Measurements from ENCODE around the gene TTLL8. TPM values are rescaled to one million over a fixed set of nuclear protein-coding genes. Genes with fewer than 3 reads are reported as not detected.

TTLL8 gene
- total RNA-seq, 1 experiment from 2014 or later, result not detected

DNA sequence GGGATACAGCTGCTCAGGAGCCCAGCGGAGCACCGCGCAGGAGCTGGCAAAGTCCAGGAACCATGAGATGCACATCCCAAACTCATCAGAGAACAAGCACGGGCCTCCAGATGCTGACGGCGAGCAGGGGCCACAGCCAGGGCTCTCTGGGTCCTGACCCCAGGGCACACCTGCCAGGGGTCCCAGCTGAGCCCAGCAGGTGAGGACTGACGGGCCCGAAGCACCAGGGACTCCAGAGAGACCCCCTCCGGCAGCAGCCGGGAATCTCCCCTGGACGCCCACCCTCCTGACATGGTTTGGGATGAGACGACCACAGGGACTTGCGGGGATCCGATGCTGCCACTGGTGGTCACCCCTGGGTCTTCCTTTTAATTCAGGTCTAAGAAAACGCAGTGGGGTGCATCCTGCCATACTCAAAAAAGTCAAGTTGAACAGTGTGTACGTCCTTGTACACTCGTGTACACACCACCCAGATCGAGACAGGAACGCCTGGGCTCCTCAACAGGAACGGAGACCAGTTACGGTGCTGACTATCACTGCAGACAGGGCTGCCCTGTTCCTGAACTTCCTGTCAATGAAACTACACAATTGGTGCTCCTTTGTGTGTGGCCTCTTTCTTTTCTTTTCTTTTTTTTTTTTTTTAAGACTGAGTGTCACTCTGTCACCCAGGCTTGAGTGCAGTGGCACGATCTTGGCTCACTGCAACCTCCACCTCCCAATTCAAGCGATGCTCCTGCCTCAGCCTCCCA lies 21.9 kb downstream of the TTLL8 start:
- Histone ChIP-seq H3K27me3 (ENCODE audit: low read length) (peaks cover 4% of the 10 kb centered on the region; the same call in 1 of the 2 replicates), H4K20me1 (ENCODE audit: insufficient read depth, low read depth, low read length) (no peaks in the 10 kb centered on the region), H3K9ac (ENCODE audit: low read length) (no peak overlapping the region), H3K9me3 (ENCODE audit: low read length) (peaks cover 2% of the 10 kb centered on the region), H3K27ac (ENCODE audit: low read length) (no peak overlapping the region), H3K4me1 (ENCODE audit: low read length) (no peaks in the 10 kb centered on the region), H3K4me3 (ENCODE audit: low read length) (no peak overlapping the region), H2AFZ (ENCODE audit: low read length) (no peak overlapping the region), H3K36me3 (ENCODE audit: insufficient read depth, low read length) (no peaks in the 10 kb centered on the region), H3K4me2 (ENCODE audit: low read depth, low read length, poor library complexity, severe bottlenecking) (no peak overlapping the region), H3K9me2 (replicated peaks; ENCODE audit: insufficient read depth, low read length) (no peaks in the 10 kb centered on the region), H3K79me2 (ENCODE audit: low read length) (no peaks in the 10 kb centered on the region)
- DNase-seq, result no peak

DNA sequence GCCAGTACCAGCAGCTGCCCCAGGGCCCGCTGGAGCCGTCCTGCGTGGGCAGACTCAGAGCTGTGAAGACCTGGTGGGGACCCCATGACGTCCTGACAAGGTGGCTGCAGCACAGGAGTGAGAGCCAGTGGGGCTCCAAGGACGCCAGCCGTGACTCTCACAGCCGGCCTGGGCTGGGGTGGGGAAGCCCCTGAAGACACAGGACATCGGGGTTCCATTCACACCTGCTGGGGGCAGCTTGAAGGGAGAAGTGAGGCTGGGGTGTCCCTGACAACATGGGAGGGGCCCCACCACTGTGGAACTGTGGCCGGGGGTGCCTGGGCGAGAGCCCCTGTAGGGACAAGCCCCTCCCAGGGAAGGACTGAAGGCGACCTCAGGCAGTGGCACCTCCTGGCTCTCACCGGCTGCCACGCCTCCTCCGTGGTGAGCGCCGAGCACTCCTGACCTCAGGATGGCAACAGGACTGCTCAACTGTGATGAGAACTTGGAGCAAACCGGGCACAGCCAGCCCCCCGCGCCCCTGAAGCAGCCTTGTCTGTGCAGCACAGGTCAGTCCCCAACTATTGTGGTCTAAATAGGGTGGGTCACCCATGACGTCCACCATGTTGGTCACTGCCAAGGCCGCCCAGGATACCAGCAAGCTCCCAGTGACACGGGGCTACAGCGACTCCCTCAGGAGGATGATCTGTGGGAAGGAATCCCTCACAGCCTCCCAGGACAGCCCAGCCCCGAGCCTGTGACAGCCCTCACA lies 22.8 kb downstream of the TTLL8 start:
- Histone ChIP-seq H3K4me1 (ENCODE audit: low read length) (no peaks in the 10 kb centered on the region), H3K4me3 (ENCODE audit: low read length) (no peak overlapping the region), H3K79me2 (ENCODE audit: low read length) (no peaks in the 10 kb centered on the region), H3K9ac (ENCODE audit: low read length) (no peak overlapping the region), H3K27me3 (ENCODE audit: low read length) (peaks cover 4% of the 10 kb centered on the region; the same call in 1 of the 2 replicates), H2AFZ (ENCODE audit: low read length) (no peak overlapping the region), H3K4me2 (ENCODE audit: low read depth, low read length, poor library complexity, severe bottlenecking) (no peak overlapping the region), H3K9me3 (ENCODE audit: low read length) (peaks cover 2% of the 10 kb centered on the region), H3K36me3 (ENCODE audit: insufficient read depth, low read length) (no peaks in the 10 kb centered on the region), H3K9me2 (replicated peaks; ENCODE audit: insufficient read depth, low read length) (no peaks in the 10 kb centered on the region), H4K20me1 (ENCODE audit: insufficient read depth, low read depth, low read length) (no peaks in the 10 kb centered on the region), H3K27ac (ENCODE audit: low read length) (no peak overlapping the region)
- DNase-seq, result no peak

DNA sequence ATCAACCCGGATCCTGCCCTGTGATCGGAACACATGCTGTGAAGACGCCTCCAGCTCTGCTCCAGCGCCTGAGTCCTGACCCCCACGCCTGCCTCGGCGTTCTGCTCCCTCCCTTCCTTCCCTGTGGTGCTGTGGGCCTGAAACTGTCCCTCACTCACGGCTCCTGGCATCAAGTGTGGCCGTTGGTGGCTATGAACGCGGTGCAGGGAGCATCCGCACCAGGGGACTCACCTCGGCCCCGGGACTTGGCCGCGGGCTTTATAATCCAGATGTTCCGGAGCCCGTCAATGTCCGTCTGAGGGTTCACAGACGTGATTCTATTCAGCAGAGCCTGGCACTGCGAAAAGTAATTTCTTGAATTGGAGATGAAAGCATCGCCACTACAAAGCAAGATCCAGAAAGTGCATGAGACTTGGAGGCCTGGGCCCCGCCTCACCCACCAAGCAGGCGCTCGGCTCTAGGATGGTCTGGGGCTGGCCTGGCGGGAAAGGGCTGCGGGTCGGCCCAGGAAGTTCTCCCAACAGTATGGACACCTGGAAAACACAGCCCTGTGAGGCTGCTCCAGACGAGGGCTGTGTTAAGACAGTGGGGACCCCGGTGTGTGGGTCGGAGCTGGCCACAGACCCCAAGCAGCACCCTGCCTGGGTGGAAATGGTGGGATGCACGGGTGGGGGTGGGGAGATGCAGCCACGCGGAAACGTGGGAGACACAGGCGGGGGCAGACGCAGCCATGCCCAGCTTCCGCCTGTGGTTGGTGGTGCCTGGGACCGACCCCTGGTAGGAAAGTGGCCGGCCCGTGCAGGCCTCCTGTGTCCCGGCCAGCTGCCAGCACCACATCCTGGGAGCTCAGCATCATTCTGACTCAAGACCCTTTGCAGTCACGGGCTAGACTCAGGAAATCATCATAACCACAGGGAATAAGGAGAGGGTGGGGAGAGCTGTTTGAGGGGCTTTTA lies 23.7 kb downstream of the TTLL8 start:
- H4K20me1 ChIP-seq (ENCODE audit: insufficient read depth, low read depth, low read length), result no peaks in the 10 kb centered on the region
- H3K4me2 ChIP-seq (ENCODE audit: low read depth, low read length, poor library complexity, severe bottlenecking), result no peak overlapping the region
- H2AFZ ChIP-seq (ENCODE audit: low read length), result no peak overlapping the region
- H3K9me2 ChIP-seq (replicated peaks; ENCODE audit: insufficient read depth, low read length), result no peaks in the 10 kb centered on the region
- H3K27ac ChIP-seq (ENCODE audit: low read length), result no peak overlapping the region
- H3K36me3 ChIP-seq (ENCODE audit: insufficient read depth, low read length), result no peaks in the 10 kb centered on the region
- no peak overlapping the region for H3K9ac ChIP-seq (ENCODE audit: low read length)
- H3K79me2 ChIP-seq (ENCODE audit: low read length), result no peaks in the 10 kb centered on the region
- H3K4me1 ChIP-seq (ENCODE audit: low read length), result no peaks in the 10 kb centered on the region
- H3K4me3 ChIP-seq (ENCODE audit: low read length), result no peak overlapping the region
- H3K27me3 ChIP-seq (ENCODE audit: low read length), result peaks cover 4% of the 10 kb centered on the region; the same call in 1 of the 2 replicates
- no peak for DNase-seq
- peaks cover 2% of the 10 kb centered on the region for H3K9me3 ChIP-seq (ENCODE audit: low read length)

DNA sequence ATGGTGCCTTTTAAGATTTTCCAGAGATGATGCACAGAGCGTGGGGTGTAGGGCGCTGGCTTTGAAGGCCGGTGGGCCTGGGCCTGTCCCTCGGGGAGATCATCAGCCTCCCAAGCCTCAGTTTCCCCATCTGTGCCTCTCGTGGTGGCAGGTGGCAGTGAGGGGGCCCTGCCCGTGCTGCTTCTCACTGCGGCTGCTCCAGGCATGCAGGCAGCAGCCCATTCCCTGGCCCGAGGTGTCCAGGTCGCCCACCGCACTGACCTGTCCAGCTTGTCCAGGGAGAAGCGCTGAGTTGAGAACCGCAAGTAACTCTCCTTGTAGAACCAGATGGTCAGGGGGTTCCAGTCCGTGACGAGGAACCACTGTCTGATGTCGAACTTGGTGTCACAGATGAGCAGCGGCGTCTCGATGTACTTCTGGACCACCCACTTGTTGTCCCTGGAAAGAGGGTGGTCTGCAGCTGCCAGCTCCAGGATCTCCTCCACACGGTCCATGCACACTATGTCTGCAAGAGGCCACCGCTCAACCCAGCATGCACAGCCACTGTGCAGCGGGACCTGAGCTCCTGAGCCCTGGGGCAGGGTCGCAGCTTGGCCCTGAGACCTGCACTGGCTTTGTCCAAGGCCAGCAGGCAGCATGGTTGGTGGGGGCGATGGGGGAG lies 25.0 kb downstream of the TTLL8 start:
- Histone ChIP-seq H3K36me3 (ENCODE audit: insufficient read depth, low read length) (no peaks in the 10 kb centered on the region), H3K4me3 (ENCODE audit: low read length) (no peak overlapping the region), H3K27ac (ENCODE audit: low read length) (no peak overlapping the region), H3K9me3 (ENCODE audit: low read length) (no peaks in the 10 kb centered on the region), H3K9me2 (replicated peaks; ENCODE audit: insufficient read depth, low read length) (no peaks in the 10 kb centered on the region), H4K20me1 (ENCODE audit: insufficient read depth, low read depth, low read length) (no peaks in the 10 kb centered on the region), H3K4me2 (ENCODE audit: low read depth, low read length, poor library complexity, severe bottlenecking) (no peak overlapping the region), H3K9ac (ENCODE audit: low read length) (no peak overlapping the region), H3K4me1 (ENCODE audit: low read length) (no peaks in the 10 kb centered on the region), H2AFZ (ENCODE audit: low read length) (no peak overlapping the region), H3K79me2 (ENCODE audit: low read length) (no peaks in the 10 kb centered on the region), H3K27me3 (ENCODE audit: low read length) (no peaks in the 10 kb centered on the region)
- DNase-seq, result no peak

DNA sequence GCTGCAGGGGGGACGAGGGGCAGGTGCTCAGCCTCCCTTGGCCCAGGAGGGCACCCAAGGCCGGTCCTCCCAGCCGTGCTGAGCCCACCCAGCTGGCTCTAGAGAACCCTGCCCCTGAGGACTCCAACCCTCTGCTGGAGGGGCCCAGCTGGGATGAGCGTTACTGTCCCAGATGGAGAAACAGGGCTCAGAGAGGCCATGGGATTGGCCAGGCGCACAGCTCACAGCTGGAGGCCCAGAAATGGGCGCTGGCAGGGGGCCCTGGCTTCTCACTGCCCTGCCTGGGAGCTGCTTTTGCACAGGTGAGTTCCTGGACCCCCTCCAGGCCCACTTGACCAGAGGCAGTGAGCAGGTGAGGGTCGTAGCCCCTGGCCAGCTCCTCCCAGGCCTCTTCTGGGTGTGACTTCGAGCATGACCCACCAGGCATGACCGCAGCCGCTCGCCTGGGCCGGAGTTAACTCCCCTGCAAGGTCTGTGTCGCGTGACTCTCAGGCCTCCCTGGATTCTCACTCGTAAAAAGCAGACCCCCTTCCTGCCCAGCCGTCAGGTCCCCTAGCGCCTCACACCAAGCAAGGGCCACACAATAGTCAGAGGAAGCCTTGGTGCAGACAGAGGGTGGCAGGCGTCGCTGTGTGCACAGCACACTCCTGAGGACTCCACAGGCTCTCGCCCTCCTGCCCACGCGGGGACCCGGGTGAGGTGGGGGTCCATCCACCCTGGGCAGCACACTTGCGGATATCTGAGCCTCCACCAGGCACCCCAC lies 25.8 kb downstream of the TTLL8 start:
- Histone ChIP-seq H3K9ac (ENCODE audit: low read length) (no peak overlapping the region), H3K79me2 (ENCODE audit: low read length) (no peaks in the 10 kb centered on the region), H3K9me2 (replicated peaks; ENCODE audit: insufficient read depth, low read length) (no peaks in the 10 kb centered on the region), H3K4me1 (ENCODE audit: low read length) (no peaks in the 10 kb centered on the region), H3K27ac (ENCODE audit: low read length) (no peak overlapping the region), H3K9me3 (ENCODE audit: low read length) (no peaks in the 10 kb centered on the region), H3K36me3 (ENCODE audit: insufficient read depth, low read length) (no peaks in the 10 kb centered on the region), H3K4me3 (ENCODE audit: low read length) (no peak overlapping the region), H2AFZ (ENCODE audit: low read length) (no peak overlapping the region), H4K20me1 (ENCODE audit: insufficient read depth, low read depth, low read length) (no peaks in the 10 kb centered on the region), H3K27me3 (ENCODE audit: low read length) (no peaks in the 10 kb centered on the region), H3K4me2 (ENCODE audit: low read depth, low read length, poor library complexity, severe bottlenecking) (no peak overlapping the region)
- DNase-seq, result no peak

DNA sequence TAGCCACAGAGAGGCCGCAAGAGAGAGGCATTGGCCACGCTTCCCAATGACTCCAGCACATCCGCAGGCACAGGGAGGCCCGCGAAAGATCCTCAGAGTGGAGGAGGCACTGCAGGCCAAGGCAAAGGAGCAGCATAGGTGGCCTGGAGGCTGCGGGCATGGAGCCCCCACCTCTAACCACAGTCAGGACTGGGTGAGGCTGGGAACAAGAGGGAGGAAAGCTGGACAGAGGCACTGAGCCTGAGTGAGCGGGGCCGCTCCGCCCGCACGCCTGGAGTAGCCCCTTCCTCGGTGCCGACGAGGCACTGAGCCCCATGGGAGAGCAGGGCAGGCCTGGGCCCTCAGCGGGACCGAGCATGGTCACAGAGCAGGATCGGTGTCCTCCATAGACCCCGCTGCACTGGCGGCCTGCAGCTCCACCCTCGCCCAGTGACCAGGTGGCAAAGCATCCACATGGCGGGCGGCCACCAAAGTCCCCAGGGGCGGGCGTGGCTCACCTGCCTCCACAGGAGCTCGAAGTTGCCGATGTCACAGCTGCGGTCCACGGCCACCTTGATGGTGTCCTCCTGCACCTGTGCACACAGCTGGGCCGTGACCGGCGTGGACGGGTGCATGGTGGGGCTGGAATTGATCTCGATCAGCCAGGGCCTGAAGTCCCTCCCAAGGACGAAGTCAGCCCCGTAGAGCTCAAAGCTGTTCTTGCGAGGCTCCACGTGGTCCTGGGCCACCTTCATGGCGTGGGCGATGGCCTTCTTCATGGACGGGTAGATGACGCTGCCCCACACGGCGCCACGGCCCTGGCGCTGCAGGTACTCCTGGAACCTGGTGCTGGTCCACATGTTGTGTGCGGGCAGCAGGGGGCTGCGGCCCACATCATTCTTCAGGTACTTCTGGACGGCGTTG lies 26.7 kb downstream of the TTLL8 start:
- Histone ChIP-seq H3K27me3 (ENCODE audit: low read length) (no peaks in the 10 kb centered on the region), H3K4me2 (ENCODE audit: low read depth, low read length, poor library complexity, severe bottlenecking) (no peak overlapping the region), H3K9me3 (ENCODE audit: low read length) (no peaks in the 10 kb centered on the region)

More for the DNA sequence above, 26.7 kb downstream of the TTLL8 start:
- no peaks in the 10 kb centered on the region for H3K36me3 ChIP-seq (ENCODE audit: insufficient read depth, low read length)
- H2AFZ ChIP-seq (ENCODE audit: low read length), result no peak overlapping the region
- no peaks in the 10 kb centered on the region for H4K20me1 ChIP-seq (ENCODE audit: insufficient read depth, low read depth, low read length)
- DNase-seq, result no peak
- no peak overlapping the region for H3K27ac ChIP-seq (ENCODE audit: low read length)
- no peaks in the 10 kb centered on the region for H3K79me2 ChIP-seq (ENCODE audit: low read length)
- no peak overlapping the region for H3K4me3 ChIP-seq (ENCODE audit: low read length)
- H3K9ac ChIP-seq (ENCODE audit: low read length), result no peak overlapping the region
- H3K4me1 ChIP-seq (ENCODE audit: low read length), result no peaks in the 10 kb centered on the region
- no peaks in the 10 kb centered on the region for H3K9me2 ChIP-seq (replicated peaks; ENCODE audit: insufficient read depth, low read length)

Measured in Karpas-422 (cell line).